Esophagus squamous epithelium (tissue), 4 donors: Measurements from ENCODE around the gene FAM78B.

ENCODE experiments used
- CTCF ChIP-seq, 6 experiments: fragments of 450-650 bp in 4 of 6; fragments of 200-600 bp in 2 of 6; sonication (generic) in 2 of 6; IDR thresholded peaks; one replicate each; pipeline ENCODE4 v1.5.1; 2016 to 2019; ENCODE audit warnings: antibody characterized with exemption in 6 of 6, mild to moderate bottlenecking in 4 of 6, moderate library complexity in 4 of 6
- POLR2A ChIP-seq, 4 donors: fragments of 450-650 bp; IDR thresholded peaks; one replicate each; pipeline ENCODE4 v1.6.1; 2017; ENCODE audit warnings: antibody characterized with exemption in 4 of 4, mild to moderate bottlenecking in 4 of 4, moderate library complexity in 3 of 4

GRCh38 chr1:166079276-166079675, 87.5 kb downstream of the FAM78B start:
- TF ChIP-seq CTCF (IDR thresholded peaks at IDR 0.05) (no peak), POLR2A (IDR thresholded peaks at IDR 0.05) (no peak)
